ENCODE measurements around the gene TKTL1.

TKTL1 gene

DNA sequence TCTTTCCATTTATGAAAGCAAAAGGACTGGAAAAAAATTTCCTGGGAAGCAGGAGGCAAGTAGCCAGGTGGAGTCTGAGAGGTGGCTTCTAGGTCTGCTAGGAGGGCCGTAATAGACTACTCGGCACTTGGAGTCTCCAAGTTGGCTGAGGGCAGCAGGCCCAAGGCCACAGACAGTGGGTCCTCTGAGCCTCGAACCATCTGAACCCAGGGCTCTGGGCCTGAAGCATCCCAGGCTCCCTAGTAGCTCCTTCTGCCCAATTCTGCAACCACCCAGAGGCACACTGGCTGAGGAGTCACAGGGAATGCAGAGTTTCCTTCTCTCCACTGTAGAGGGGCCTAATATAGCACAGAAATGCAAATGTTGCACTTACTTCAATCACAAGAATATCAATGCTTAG, 19.8 kb downstream of the TKTL1 start:
- TF ChIP-seq POLR2A (IDR thresholded peaks at IDR 0.05; ENCODE audit: low read depth, low read length) (no peak), POLR2AphosphoS5 (IDR thresholded peaks at IDR 0.05; ENCODE audit: low read depth, low read length) (no peak), TAF1 (IDR thresholded peaks at IDR 0.05; ENCODE audit: borderline replicate concordance, low read depth, low read length) (no peak)
- FAIRE-seq (no peak), DNase-seq (ENCODE audit: insufficient read length) (no peak)

DNA sequence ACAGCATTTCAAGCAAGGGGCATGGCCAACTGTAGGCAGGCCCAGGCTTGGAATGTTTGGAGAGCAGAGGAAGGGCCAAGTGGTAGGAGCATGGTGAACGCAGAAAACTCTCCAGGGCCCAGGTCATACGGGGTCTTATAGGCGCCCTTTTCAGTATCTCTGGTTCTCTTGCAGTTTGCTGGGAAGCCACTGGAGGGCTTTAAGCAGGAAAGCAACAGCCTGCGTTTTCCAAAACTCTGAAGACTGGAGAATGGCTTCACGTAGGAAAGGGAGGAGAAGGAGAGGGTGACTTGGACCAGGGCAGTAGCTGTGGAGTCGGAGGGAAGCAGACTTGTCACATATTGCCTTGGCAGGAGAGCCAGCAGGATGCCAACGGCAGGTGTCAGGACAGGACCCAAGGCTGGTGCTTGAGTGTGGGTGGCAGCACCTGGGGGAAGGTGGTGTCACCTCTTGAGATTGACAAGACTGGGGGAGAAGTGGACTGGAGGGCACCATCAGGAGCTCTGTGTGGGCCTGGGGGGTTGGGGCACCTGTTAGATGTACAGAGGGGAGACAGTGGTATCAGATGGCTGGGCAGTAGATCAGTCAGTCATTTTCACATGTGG, 21.9 kb downstream of the TKTL1 start:
- no peak for DNase-seq (ENCODE audit: insufficient read length)
- FAIRE-seq = no peak
- no peak for TF ChIP-seq TAF1 (IDR thresholded peaks at IDR 0.05; ENCODE audit: borderline replicate concordance, low read depth, low read length)
- TF ChIP-seq POLR2A (IDR thresholded peaks at IDR 0.05; ENCODE audit: low read depth, low read length) = no peak
- TF ChIP-seq POLR2AphosphoS5 (IDR thresholded peaks at IDR 0.05; ENCODE audit: low read depth, low read length) = no peak

GRCh38 chrX:154320406-154320805, 24.8 kb downstream of the TKTL1 start:
- TF ChIP-seq POLR2AphosphoS5 (IDR thresholded peaks at IDR 0.05; ENCODE audit: low read depth, low read length) (no peak), TAF1 (IDR thresholded peaks at IDR 0.05; ENCODE audit: borderline replicate concordance, low read depth, low read length) (no peak), POLR2A (IDR thresholded peaks at IDR 0.05; ENCODE audit: low read depth, low read length) (no peak)
- DNase-seq (ENCODE audit: insufficient read length) (no peak), FAIRE-seq (no peak)

- no peak for DNase-seq (ENCODE audit: insufficient read length)
- TF ChIP-seq POLR2A (IDR thresholded peaks at IDR 0.05; ENCODE audit: low read depth, low read length) (no peak), POLR2AphosphoS5 (IDR thresholded peaks at IDR 0.05; ENCODE audit: low read depth, low read length) (no peak), TAF1 (IDR thresholded peaks at IDR 0.05; ENCODE audit: borderline replicate concordance, low read depth, low read length) (no peak)
- no peak for FAIRE-seq
Observed at GRCh38 chrX:154321152-154321551, 25.6 kb downstream of the TKTL1 start.

GRCh38 chrX:154321594-154321993, 26.0 kb downstream of the TKTL1 start:
- TF ChIP-seq TAF1 (IDR thresholded peaks at IDR 0.05; ENCODE audit: borderline replicate concordance, low read depth, low read length) = no peak
- no peak for TF ChIP-seq POLR2A (IDR thresholded peaks at IDR 0.05; ENCODE audit: low read depth, low read length)
- no peak for TF ChIP-seq POLR2AphosphoS5 (IDR thresholded peaks at IDR 0.05; ENCODE audit: low read depth, low read length)
- FAIRE-seq (no peak), DNase-seq (ENCODE audit: insufficient read length) (no peak)

DNA sequence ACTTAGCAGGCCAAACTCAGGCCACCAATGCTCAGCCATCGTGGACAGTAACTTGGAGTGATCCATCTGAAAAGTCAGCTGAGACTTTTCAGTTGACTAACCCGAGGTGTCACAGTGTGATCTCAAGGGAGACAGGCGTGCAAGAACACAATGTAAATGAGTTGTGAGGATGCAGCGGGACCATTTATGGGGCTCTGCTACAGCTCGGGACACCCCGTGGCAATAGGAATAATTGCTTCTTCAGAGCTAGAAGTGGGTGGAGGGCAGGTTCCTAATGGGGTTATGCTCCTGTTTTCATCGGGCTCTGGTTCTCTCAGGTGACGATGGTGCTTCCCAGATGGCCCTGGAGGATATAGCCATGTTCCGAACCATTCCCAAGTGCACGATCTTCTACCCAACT, 27.3 kb downstream of the TKTL1 start:
- FAIRE-seq = no peak
- DNase-seq (ENCODE audit: insufficient read length) = no peak
- TF ChIP-seq TAF1 (IDR thresholded peaks at IDR 0.05; ENCODE audit: borderline replicate concordance, low read depth, low read length) (no peak), POLR2A (IDR thresholded peaks at IDR 0.05; ENCODE audit: low read depth, low read length) (no peak), POLR2AphosphoS5 (IDR thresholded peaks at IDR 0.05; ENCODE audit: low read depth, low read length) (no peak)

DNA sequence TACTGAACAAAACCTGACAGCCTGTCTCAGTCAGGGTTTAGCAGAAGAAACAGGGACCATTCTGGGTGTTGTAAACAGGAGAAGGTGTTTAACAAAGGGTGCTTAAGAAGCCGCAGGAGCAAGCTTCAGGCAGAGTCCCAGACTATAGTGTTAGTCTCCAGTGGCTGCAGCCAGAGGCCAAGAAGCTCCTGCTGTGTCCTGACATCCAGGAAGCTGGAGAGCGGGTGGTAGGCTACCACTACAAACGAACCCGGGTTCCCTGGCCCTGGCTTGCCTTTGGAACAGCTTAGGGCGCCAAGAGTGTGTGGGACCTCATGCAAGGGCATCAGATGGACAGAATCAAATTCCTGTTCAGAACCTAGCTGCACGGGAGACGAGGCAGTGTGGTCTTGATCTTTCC, 27.9 kb downstream of the TKTL1 start:
- DNase-seq (ENCODE audit: insufficient read length) (no peak), FAIRE-seq (no peak)
- TF ChIP-seq POLR2AphosphoS5 (IDR thresholded peaks at IDR 0.05; ENCODE audit: low read depth, low read length) (no peak), TAF1 (IDR thresholded peaks at IDR 0.05; ENCODE audit: borderline replicate concordance, low read depth, low read length) (no peak), POLR2A (IDR thresholded peaks at IDR 0.05; ENCODE audit: low read depth, low read length) (no peak)

DNA sequence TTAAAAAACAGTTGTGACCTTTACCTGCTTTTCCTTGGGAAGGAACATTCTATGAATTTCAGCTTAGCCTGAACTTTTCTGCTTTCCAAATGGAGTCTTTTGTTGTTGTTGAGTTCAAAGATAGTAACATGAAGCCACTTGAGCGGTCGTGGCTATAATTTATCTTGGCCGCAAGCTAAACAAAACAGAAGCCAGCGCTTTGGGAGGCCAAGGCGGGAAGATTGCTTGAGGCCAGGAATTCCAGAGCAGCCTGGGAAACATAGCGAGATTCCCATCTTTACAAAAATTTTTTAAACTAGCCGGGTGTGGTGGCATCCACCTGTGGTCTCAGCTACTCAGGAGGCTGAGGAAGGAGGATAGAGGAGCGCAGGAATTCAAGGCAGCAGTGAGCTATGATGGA, 29.9 kb downstream of the TKTL1 start:
- FAIRE-seq (no peak), DNase-seq (ENCODE audit: insufficient read length) (no peak)
- TF ChIP-seq TAF1 (IDR thresholded peaks at IDR 0.05; ENCODE audit: borderline replicate concordance, low read depth, low read length) (no peak), POLR2A (IDR thresholded peaks at IDR 0.05; ENCODE audit: low read depth, low read length) (no peak), POLR2AphosphoS5 (IDR thresholded peaks at IDR 0.05; ENCODE audit: low read depth, low read length) (no peak)

DNA sequence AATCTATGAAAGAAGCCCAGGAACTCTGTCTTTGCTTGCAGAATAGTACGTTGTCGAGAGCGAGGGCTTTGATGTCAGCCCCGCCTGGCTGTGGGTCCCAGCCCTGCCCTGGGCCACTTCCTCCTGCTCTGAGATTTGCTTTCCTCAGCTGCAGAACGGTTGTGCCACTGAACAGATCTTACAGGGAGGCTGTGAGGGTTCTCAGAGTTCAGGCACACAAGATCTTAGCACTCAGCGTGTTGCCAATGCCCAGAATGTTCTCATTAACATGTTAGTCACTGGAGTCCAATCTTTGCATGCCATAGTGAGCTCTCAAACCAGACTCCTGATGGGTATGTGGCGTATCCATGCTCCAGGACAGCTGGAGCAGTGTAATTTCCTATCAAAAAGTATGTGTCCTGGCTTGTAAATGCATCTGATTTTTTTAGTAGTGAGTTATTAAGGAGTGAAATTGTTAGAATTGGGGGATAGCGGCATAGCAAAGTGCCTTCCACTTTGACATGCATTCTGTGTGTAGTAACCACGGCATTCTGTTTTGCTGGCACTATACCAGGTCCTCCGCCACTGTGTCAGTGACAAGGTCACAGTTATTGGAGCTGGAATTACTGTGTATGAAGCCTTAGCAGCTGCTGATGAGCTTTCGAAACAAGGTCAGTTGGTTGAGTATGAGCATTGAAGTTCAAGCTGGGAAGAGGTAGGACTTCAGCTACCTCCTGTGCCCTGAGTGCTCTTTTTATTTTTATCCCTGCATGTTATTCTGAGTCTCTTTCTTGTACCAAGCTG, 31.6 kb downstream of the TKTL1 start:
- DNase-seq (ENCODE audit: insufficient read length) (no peak), FAIRE-seq (no peak)

GRCh38 chrX:154328646-154329045, 33.1 kb downstream of the TKTL1 start:
- FAIRE-seq (no peak), DNase-seq (ENCODE audit: insufficient read length) (no peak)
- TF ChIP-seq POLR2AphosphoS5 (IDR thresholded peaks at IDR 0.05; ENCODE audit: low read depth, low read length) (no peak), POLR2A (IDR thresholded peaks at IDR 0.05; ENCODE audit: low read depth, low read length) (no peak), TAF1 (IDR thresholded peaks at IDR 0.05; ENCODE audit: borderline replicate concordance, low read depth, low read length) (no peak)

More for the DNA sequence above, 31.6 kb downstream of the TKTL1 start:
- no peak for TF ChIP-seq POLR2A (IDR thresholded peaks at IDR 0.05; ENCODE audit: low read depth, low read length)
- no peak for TF ChIP-seq TAF1 (IDR thresholded peaks at IDR 0.05; ENCODE audit: borderline replicate concordance, low read depth, low read length)
- TF ChIP-seq POLR2AphosphoS5 (IDR thresholded peaks at IDR 0.05; ENCODE audit: low read depth, low read length) = no peak

GRCh38 chrX:154329294-154329693, 33.7 kb downstream of the TKTL1 start:
- FAIRE-seq (no peak), DNase-seq (ENCODE audit: insufficient read length) (no peak)
- no peak for TF ChIP-seq POLR2A (IDR thresholded peaks at IDR 0.05; ENCODE audit: low read depth, low read length)

GRCh38 chrX:154332561-154332960, 37.0 kb downstream of the TKTL1 start:
- no peak for TF ChIP-seq POLR2AphosphoS5 (IDR thresholded peaks at IDR 0.05; ENCODE audit: low read depth, low read length)
- no peak for TF ChIP-seq POLR2A (IDR thresholded peaks at IDR 0.05; ENCODE audit: low read depth, low read length)
- TF ChIP-seq TAF1 (IDR thresholded peaks at IDR 0.05; ENCODE audit: borderline replicate concordance, low read depth, low read length) = no peak
- DNase-seq (ENCODE audit: insufficient read length) = no peak
- FAIRE-seq = no peak
